OCI-LY1 (cell line): ENCODE data around the gene ADGB.

Experiments used
- H2AFZ ChIP-seq: fragments of 200-600 bp; sonication (generic), shearing (Covaris generic); 2 replicates; pipeline ENCODE4 v1.6.0; 2014; ENCODE audit warnings: antibody characterized with exemption, mild to moderate bottlenecking, low read length
- H3F3A ChIP-seq: fragments of 200-600 bp; sonication (generic), shearing (Covaris generic); 2 replicates; pipeline ENCODE4 v1.6.0; 2014; ENCODE audit warnings: mild to moderate bottlenecking, antibody characterized with exemption, low read length, moderate library complexity; ENCODE audit not compliant: insufficient read depth
- H3K27ac ChIP-seq: fragments of 200-600 bp; sonication (generic); 2 replicates; pipeline ENCODE4 v1.5.1; 2014; ENCODE audit warnings: low read length, mixed run types, mild to moderate bottlenecking, low read depth; ENCODE audit not compliant: poor library complexity, severe bottlenecking
- H3K27me3 ChIP-seq: fragments of 200-600 bp; sonication (generic); 2 replicates; pipeline ENCODE4 v1.6.0; 2014; ENCODE audit warnings: antibody characterized with exemption, mild to moderate bottlenecking, low read length, moderate library complexity; ENCODE audit not compliant: insufficient read depth
- H3K36me3 ChIP-seq: fragments of 200-600 bp; sonication (generic); 2 replicates; pipeline ENCODE4 v1.6.1; 2014; ENCODE audit warnings: mild to moderate bottlenecking, antibody characterized with exemption, low read length, moderate library complexity, mixed read lengths; ENCODE audit not compliant: insufficient read depth
- H3K4me1 ChIP-seq: fragments of 200-600 bp; sonication (generic); 2 replicates; pipeline ENCODE4 v1.5.1; 2014; ENCODE audit warnings: mild to moderate bottlenecking, low read length, moderate library complexity; ENCODE audit not compliant: insufficient read depth, severe bottlenecking
- H3K4me2 ChIP-seq: fragments of 200-600 bp; sonication (generic), shearing (Covaris generic); 2 replicates; pipeline ENCODE4 v1.6.1; 2014; ENCODE audit warnings: low read length
- H3K4me3 ChIP-seq: fragments of 200-600 bp; sonication (generic); 2 replicates; pipeline ENCODE4 v1.5.1; 2014; ENCODE audit warnings: low read length, low read depth, mild to moderate bottlenecking, mixed read lengths; ENCODE audit not compliant: poor library complexity, severe bottlenecking
- H3K79me2 ChIP-seq: fragments of 200-600 bp; shearing (Covaris generic); 2 replicates; pipeline ENCODE4 v1.6.1; 2016; ENCODE audit warnings: mixed run types, low read length, mixed read lengths; ENCODE audit not compliant: insufficient read depth
- H3K9ac ChIP-seq: fragments of 200-600 bp; sonication (generic), shearing (Covaris generic); 2 replicates; pipeline ENCODE4 v1.6.1; 2014; ENCODE audit warnings: mild to moderate bottlenecking, low read length, mixed read lengths
- H3K9me2 ChIP-seq: fragments of 200-600 bp; sonication (generic), shearing (Covaris generic); 2 replicates; pipeline ENCODE4 v1.6.1; 2014; ENCODE audit warnings: low read depth, mild to moderate bottlenecking, low read length, mixed read lengths
- H3K9me3 ChIP-seq: fragments of 200-600 bp; shearing (Covaris generic); 2 replicates; pipeline ENCODE4 v1.6.1; 2014; ENCODE audit warnings: low read length, mixed read lengths
- H4K20me1 ChIP-seq: fragments of 200-600 bp; sonication (generic), shearing (Covaris generic); 2 replicates; pipeline ENCODE4 v1.6.0; 2016; ENCODE audit warnings: mild to moderate bottlenecking, low read length; ENCODE audit not compliant: insufficient read depth
- CTCF ChIP-seq: fragments of 200-600 bp; sonication (generic), shearing (Covaris generic); IDR thresholded peaks from 2 replicates; pipeline ENCODE4 v1.5.1; 2017; ENCODE audit warnings: mild to moderate bottlenecking, antibody characterized with exemption, low read length, moderate library complexity, mixed read lengths
- EZH2 ChIP-seq: fragments of 200-600 bp; sonication (generic), shearing (Covaris generic); IDR thresholded peaks from 2 replicates; pipeline ENCODE4 v1.8.0; 2017; ENCODE audit warnings: borderline replicate concordance, mixed run types, mild to moderate bottlenecking, antibody characterized with exemption, low read length, moderate library complexity, mixed read lengths

The ADGB gene

GRCh38 chr6:146592451-146592850 lies 6.3 kb upstream of the ADGB start:
- Histone ChIP-seq H3K27ac (no peak overlapping the region), H3K9me3 (no peaks in the 10 kb centered on the region), H3K9ac (no peak overlapping the region), H4K20me1 (no peaks in the 10 kb centered on the region), H3K27me3 (no peaks in the 10 kb centered on the region), H3K4me2 (no peak overlapping the region), H3F3A (no peaks in the 10 kb centered on the region), H3K36me3 (no peaks in the 10 kb centered on the region), H3K4me3 (no peak overlapping the region), H3K4me1 (no peaks in the 10 kb centered on the region), H3K79me2 (no peaks in the 10 kb centered on the region), H3K9me2 (no peaks in the 10 kb centered on the region), H2AFZ (no peak overlapping the region)
- TF ChIP-seq EZH2 (no peak), CTCF (no peak)

- no peaks in the 10 kb centered on the region for H3K27me3 ChIP-seq
- H3K36me3 ChIP-seq = no peaks in the 10 kb centered on the region
- no peak overlapping the region for H3K9ac ChIP-seq
- no peaks in the 10 kb centered on the region for H3F3A ChIP-seq
- H4K20me1 ChIP-seq = no peaks in the 10 kb centered on the region
- H3K79me2 ChIP-seq = no peaks in the 10 kb centered on the region
- no peaks in the 10 kb centered on the region for H3K4me1 ChIP-seq
- H3K4me3 ChIP-seq = no peak overlapping the region
- TF ChIP-seq EZH2 = no peak
- TF ChIP-seq CTCF = no peak
- H3K9me2 ChIP-seq = no peaks in the 10 kb centered on the region
- no peak overlapping the region for H2AFZ ChIP-seq
- H3K9me3 ChIP-seq = no peaks in the 10 kb centered on the region
- no peak overlapping the region for H3K4me2 ChIP-seq
- H3K27ac ChIP-seq = no peak overlapping the region
Measured at GRCh38 chr6:146593986-146594385, 4.8 kb upstream of the ADGB start.

- Histone ChIP-seq H3K9me3 (no peaks in the 10 kb centered on the region), H3K4me1 (no peaks in the 10 kb centered on the region), H3K4me2 (no peak overlapping the region), H3K9me2 (no peaks in the 10 kb centered on the region), H3K4me3 (no peak overlapping the region), H2AFZ (no peak overlapping the region), H3K79me2 (no peaks in the 10 kb centered on the region), H3F3A (no peaks in the 10 kb centered on the region), H3K27ac (no peak overlapping the region), H3K9ac (no peak overlapping the region), H4K20me1 (no peaks in the 10 kb centered on the region), H3K27me3 (no peaks in the 10 kb centered on the region), H3K36me3 (no peaks in the 10 kb centered on the region)
- TF ChIP-seq EZH2 = no peak
- no peak for TF ChIP-seq CTCF
Measured at GRCh38 chr6:146594495-146594894, 4.3 kb upstream of the ADGB start.
